Small intestine (tissue), 7 donors: ENCODE results near the gene XYLT1. TPM values are rescaled to one million over a fixed set of nuclear protein-coding genes. Genes with fewer than 3 reads are reported as not detected.

ENCODE experiments used
- DNase-seq, 2 donors: peaks; one replicate each; pipeline versions ENCODE4 v3.0.0 to v3.0.0-alpha.2; 2013
- FAIRE-seq: peaks from 2 replicates; lab custom pipeline; 2012; peaks lifted over from hg19 to GRCh38; lab: Jason Lieb, UNC
- H3K27ac ChIP-seq, 3 donors: one replicate each; pipeline ENCODE4 v1.5.1; 2013; ENCODE audit warnings: low read length in 2 of 3, mild to moderate bottlenecking in 2 of 3, control low read depth in 1 of 3, inconsistent platforms in 1 of 3, low read depth in 1 of 3, moderate library complexity in 1 of 3
- H3K27me3 ChIP-seq, 3 donors: one replicate each; pipeline ENCODE4 v1.6.1; 2013; ENCODE audit warnings: low read length in 3 of 3, inconsistent platforms in 1 of 3; ENCODE audit not compliant: control insufficient read depth in 3 of 3, insufficient read depth in 3 of 3
- H3K36me3 ChIP-seq, 3 donors: one replicate each; pipeline ENCODE4 v1.6.1; 2013; ENCODE audit warnings: low read length in 3 of 3, inconsistent platforms in 1 of 3, low read depth in 1 of 3, mild to moderate bottlenecking in 1 of 3, moderate library complexity in 1 of 3; ENCODE audit not compliant: control insufficient read depth in 3 of 3, insufficient read depth in 2 of 3
- H3K4me1 ChIP-seq, 3 donors: one replicate each; pipeline ENCODE4 v1.6.1; 2013; ENCODE audit warnings: low read length in 2 of 3, inconsistent platforms in 1 of 3, low read depth in 1 of 3, mild to moderate bottlenecking in 1 of 3, moderate library complexity in 1 of 3; ENCODE audit not compliant: control insufficient read depth in 3 of 3, insufficient read depth in 2 of 3
- H3K4me3 ChIP-seq, 3 donors: one replicate each; pipeline ENCODE4 v1.5.1; 2013; ENCODE audit warnings: low read length in 3 of 3, control low read depth in 1 of 3, inconsistent platforms in 1 of 3, low read depth in 1 of 3, mild to moderate bottlenecking in 1 of 3, moderate library complexity in 1 of 3
- H3K9me3 ChIP-seq, 2 donors: one replicate each; pipeline ENCODE4 v1.6.1; 2013; ENCODE audit warnings: low read depth in 1 of 2, low read length in 1 of 2; ENCODE audit not compliant: control insufficient read depth in 2 of 2, insufficient read depth in 1 of 2
- WGBS, 3 donors: extraction: QIAGEN DNeasy Blood & Tissue Kit; methylation state at CpG; one replicate each; pipeline ENCODE4 v1.1.7; 2013; 5-methylcytosine and 5-hydroxymethylcytosine counted together
- polyA plus RNA-seq, 4 donors: library from polyadenylated mRNA; stranded (reverse) in 3 of 4; unstranded in 1 of 4; fragments of 200-250 nt in 3 of 4; fragments of 120-200 nt in 1 of 4; gene quantifications; one replicate each; pipeline versions ENCODE4 v1.2.1 to v1.2.3, GENCODE V29; 2013
- donor health status: healthy with polysubstance abuse.
- donor health status: control.
- donor health status: control.
- donor health status: Bipolar disorder and iron deficiency.
- donor health status: healthy.

XYLT1 gene
- polyA plus RNA-seq, 4 donors = 1.9 to 11.2 (median 4.1) TPM

DNA sequence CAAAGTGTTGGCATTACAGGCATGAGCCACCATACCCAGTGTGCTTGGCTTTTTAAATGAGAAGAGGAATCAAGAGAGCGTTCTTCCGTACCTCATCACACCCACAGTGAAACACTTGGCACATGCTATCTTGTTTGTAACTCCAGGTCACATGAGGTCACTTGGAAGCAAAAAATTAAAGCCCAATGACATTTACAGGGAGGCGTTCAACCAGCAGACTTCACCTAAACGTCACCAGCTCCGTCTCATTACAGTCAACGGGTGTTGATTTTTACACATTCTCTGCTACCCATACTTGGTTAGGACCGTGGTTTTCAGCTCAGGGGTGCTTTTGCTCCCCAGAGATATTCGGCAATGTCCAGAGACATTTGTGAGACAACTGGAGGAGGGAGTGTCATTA is 127.0 kb downstream of the XYLT1 start:
- H3K9me3 ChIP-seq = no peaks in the 10 kb centered on the region
- peaks cover 0 to 4% (median 0%) of the 10 kb centered on the region in 3 donors for H3K36me3 ChIP-seq
- H3K4me3 ChIP-seq = no peak overlapping the region
- H3K27ac ChIP-seq = peak overlapping the region in 1 of 3 donors; percentile 26
- no peaks in the 10 kb centered on the region for H3K27me3 ChIP-seq
- DNase-seq (no peak), FAIRE-seq (no peak)
- H3K4me1 ChIP-seq = peaks cover 2 to 27% (median 4%) of the 10 kb centered on the region in 3 donors
- 62 to 66% (median 65%) methylated on average over 8 of the region's 8 CpGs for WGBS, 3 donors

- no peak for DNase-seq
- Histone ChIP-seq H3K4me3 (no peak overlapping the region), H3K27ac (no peak overlapping the region), H3K4me1 (peaks cover 2 to 24% (median 4%) of the 10 kb centered on the region in 3 donors), H3K9me3 (no peaks in the 10 kb centered on the region), H3K27me3 (no peaks in the 10 kb centered on the region), H3K36me3 (peaks cover 0 to 4% (median 0%) of the 10 kb centered on the region in 3 donors)
- WGBS, 3 donors = 62 to 88% (median 70%) methylated on average over 10 of the region's 10 CpGs
- FAIRE-seq = no peak
Measured at GRCh38 chr16:17343028-17343427, 127.7 kb downstream of the XYLT1 start.

GRCh38 chr16:17342031-17342430 is 128.7 kb downstream of the XYLT1 start:
- Histone ChIP-seq H3K27me3 (no peaks in the 10 kb centered on the region), H3K9me3 (no peaks in the 10 kb centered on the region), H3K36me3 (peaks cover 0 to 4% (median 0%) of the 10 kb centered on the region in 3 donors), H3K4me1 (peaks cover under 1 to 16% (median 2%) of the 10 kb centered on the region in 3 donors), H3K4me3 (no peak overlapping the region), H3K27ac (peak overlapping the region in 1 of 3 donors; percentile 35)
- DNase-seq = no peak
- WGBS, 3 donors = 86 to 92% (median 90%) methylated on average over 2 of the region's 2 CpGs
- FAIRE-seq = no peak

DNA sequence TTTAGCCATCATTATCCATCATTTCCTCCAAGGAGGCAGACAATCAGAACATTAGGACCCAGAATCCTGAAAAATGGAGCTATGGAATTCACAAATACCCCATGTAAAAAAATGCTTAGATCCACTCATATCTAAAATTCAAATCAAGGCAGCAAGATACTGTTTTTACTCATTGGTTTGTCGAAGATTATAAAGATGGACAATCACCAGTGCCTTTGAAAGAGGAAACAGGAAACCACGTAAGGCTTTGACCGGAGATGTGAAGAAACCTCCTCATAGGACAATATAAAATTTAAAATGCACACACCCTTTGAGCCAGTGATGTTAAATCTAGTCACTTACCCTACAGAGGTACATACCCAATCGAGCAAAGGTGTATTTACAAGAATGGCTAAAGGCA is 130.0 kb downstream of the XYLT1 start:
- peaks cover 0 to 7% (median 0%) of the 10 kb centered on the region in 3 donors for H3K4me1 ChIP-seq

GRCh38 chr16:17339764-17340541 is 130.8 kb downstream of the XYLT1 start:
- DNase-seq (peak in 1 of 2 donors; percentile 45), FAIRE-seq (no peak)
- Histone ChIP-seq H3K4me1 (peaks cover 0 to 7% (median 0%) of the 10 kb centered on the region in 3 donors), H3K4me3 (no peak overlapping the region), H3K36me3 (peaks cover 0 to 4% (median 0%) of the 10 kb centered on the region in 3 donors), H3K27me3 (no peaks in the 10 kb centered on the region), H3K27ac (peak overlapping the region in 1 of 3 donors; percentile 29), H3K9me3 (no peaks in the 10 kb centered on the region)
- WGBS, 3 donors = 52 to 71% (median 64%) methylated on average over 7 of the region's 7 CpGs

More for the DNA sequence above, 130.0 kb downstream of the XYLT1 start:
- peaks cover 0 to 4% (median 0%) of the 10 kb centered on the region in 3 donors for H3K36me3 ChIP-seq
- H3K9me3 ChIP-seq = no peaks in the 10 kb centered on the region
- FAIRE-seq = no peak
- DNase-seq = no peak
- H3K27me3 ChIP-seq = no peaks in the 10 kb centered on the region
- H3K4me3 ChIP-seq = no peak overlapping the region
- peak overlapping the region in 1 of 3 donors; percentile 29 for H3K27ac ChIP-seq
- 64 to 85% (median 74%) methylated on average over 4 of the region's 4 CpGs for WGBS, 3 donors

DNA sequence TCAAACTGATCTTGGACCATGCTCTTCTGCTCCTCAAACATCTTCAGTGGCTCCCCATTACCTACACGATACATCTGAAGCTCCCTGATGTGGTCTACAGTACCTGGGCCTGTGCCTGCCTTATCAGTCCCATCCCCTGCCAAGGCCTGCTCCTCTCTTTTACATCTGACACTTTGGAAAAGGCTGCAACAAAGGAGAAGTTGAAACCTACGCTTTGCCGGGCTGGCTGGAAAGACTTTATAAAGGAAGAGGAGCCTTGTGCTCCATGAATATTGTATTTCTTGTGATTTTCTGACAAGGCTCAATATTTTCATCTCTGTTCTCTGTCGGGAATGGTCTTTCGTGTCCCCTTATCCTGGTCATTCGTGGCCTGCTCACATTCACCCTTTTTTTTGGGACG is 132.5 kb downstream of the XYLT1 start:
- 96 to 97% (median 97%) methylated on average over 7 of the region's 7 CpGs for WGBS, 3 donors
- Histone ChIP-seq H3K4me3 (no peak overlapping the region), H3K36me3 (peaks cover 0 to 4% (median 0%) of the 10 kb centered on the region in 3 donors), H3K9me3 (no peaks in the 10 kb centered on the region), H3K27ac (no peak overlapping the region), H3K27me3 (no peaks in the 10 kb centered on the region), H3K4me1 (peaks cover 0 to 7% (median 0%) of the 10 kb centered on the region in 3 donors)
- no peak for FAIRE-seq
- no peak for DNase-seq

DNA sequence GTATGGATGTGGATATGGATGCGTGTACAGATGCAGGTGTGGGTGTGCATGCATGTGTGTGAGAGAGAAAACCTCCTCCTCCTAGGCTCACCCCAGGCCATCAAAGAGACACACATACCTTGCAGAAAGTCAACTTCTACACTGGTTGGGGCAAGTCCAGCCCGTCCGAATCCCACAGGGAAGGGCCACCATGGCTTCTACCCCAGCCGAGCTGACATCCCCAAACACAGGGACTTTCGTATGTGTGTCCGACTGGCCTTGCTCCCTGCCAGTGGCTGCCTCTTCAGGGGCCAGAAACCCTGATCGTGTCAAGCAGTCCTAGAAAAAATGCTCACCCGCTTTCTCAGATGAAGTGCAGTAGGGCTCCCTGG is 134.2 kb downstream of the XYLT1 start:
- FAIRE-seq = no peak
- Histone ChIP-seq H3K27ac (no peak overlapping the region), H3K36me3 (no peaks in the 10 kb centered on the region), H3K27me3 (no peaks in the 10 kb centered on the region), H3K4me1 (peaks cover 0 to 4% (median 0%) of the 10 kb centered on the region in 3 donors), H3K4me3 (no peak overlapping the region), H3K9me3 (no peaks in the 10 kb centered on the region)
- no peak for DNase-seq
- WGBS, 3 donors = 90 to 95% (median 91%) methylated on average over 8 of the region's 8 CpGs

GRCh38 chr16:17335826-17336529 is 134.8 kb downstream of the XYLT1 start:
- Histone ChIP-seq H3K27ac (no peak overlapping the region), H3K9me3 (no peaks in the 10 kb centered on the region), H3K36me3 (peaks cover 0 to 2% (median 0%) of the 10 kb centered on the region in 3 donors), H3K27me3 (no peaks in the 10 kb centered on the region), H3K4me3 (no peak overlapping the region), H3K4me1 (peaks cover 0 to 4% (median 0%) of the 10 kb centered on the region in 3 donors)
- 83 to 88% (median 86%) methylated on average over 11 of the region's 11 CpGs for WGBS, 3 donors
- no peak for FAIRE-seq
- no peak for DNase-seq
